ENCODE results near the gene MORN3.
"Not testable (repeated sequence)": the region's sequence is repeated elsewhere in the genome, so short reads cannot be mapped to it uniquely, and the experiment has no call there.

Gene MORN3

DNA sequence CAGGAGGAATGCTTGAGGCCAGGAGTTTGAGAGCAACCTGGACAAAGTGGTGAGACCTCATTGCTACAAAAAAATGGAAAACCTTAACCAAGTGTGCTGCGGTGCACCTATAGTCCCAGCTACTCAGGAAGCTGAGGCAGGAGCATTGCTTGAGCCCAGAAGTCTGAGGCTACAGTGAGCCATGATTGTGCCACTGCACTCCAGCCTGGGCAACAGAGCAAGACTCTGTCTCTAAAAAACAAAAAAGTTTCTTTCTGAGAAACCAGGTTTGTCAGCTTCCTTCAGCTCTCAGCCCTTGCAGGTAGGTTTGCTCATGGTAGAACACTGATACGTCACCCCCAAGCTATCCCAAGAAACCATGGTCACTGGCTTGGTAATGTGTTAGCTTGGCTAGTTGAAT is 20.0 kb upstream of the MORN3 start:
- no peak for DNase-seq

DNA sequence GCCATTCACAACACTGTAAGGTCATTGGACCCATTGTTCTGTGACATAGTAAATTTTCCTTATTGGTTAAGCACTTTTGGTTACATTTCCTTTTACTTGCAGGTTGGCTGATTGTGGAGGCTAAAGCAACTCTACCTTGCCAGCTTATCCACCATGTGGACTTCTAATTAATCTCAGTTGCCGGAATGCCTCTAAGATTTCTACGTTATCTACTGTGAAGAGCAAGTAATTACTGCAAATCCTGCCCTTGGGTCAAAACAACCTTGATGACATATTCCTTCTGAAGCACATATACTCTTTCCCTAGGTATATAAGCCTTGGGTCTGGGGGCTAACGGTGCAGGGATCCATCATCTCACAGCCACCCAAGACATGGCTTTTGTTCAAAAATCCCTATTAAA is 19.5 kb upstream of the MORN3 start:
- no peak for DNase-seq

DNA sequence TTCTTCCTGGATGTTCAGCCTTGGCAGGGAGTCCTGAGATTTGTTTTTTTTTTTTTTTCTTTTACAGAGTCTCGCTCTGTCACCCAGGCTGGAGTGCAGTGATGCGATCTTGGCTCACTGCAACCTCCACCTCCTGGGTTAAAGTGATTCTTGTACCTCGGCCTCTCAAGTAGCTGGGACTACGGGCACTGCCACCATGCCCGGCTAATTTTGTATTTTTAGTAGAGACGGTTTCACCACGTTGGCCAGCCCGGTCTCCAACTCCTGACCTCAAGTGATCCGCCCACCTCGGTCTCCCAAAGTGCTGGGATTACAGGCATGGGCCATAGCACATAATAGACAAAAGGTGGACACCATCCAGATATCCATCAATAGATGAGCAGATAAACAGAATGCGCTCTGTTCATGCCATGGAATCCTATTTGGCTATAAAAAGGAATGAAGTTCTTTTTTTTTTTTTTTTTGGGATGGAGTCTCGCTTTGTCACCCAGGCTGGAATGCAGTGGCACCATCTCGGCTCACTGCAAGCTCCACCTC is 10.3 kb upstream of the MORN3 start:
- not testable (repeated sequence) for DNase-seq

DNA sequence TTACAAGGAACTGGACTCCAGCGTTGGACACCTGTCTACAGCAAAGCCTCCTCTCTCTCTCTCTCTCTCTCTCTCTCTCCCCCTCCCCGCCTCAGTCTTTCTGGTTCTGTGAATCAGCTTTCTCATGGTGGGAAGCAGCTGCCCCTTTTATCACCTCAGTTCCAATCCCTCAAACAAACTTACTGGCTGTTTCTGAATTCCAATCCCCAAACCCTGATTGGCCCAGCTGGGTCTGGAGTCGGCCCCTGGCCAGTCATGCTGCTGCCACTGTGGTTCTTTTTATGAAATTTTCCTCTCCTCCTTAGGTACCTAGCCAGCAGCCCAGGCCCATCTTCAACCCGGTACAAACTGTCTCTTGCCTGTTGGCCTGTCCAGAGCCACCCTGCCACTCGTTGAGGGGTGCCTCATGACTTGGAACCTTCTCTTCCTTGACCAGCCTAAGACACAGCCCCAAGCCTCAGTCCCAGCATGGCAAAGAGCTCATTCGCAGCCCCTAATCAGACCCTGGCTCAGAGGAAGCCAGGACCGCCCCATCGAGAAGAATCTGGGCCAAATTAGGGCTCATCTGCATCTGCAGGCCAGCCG is 9.4 kb upstream of the MORN3 start:
- no peak for DNase-seq

DNA sequence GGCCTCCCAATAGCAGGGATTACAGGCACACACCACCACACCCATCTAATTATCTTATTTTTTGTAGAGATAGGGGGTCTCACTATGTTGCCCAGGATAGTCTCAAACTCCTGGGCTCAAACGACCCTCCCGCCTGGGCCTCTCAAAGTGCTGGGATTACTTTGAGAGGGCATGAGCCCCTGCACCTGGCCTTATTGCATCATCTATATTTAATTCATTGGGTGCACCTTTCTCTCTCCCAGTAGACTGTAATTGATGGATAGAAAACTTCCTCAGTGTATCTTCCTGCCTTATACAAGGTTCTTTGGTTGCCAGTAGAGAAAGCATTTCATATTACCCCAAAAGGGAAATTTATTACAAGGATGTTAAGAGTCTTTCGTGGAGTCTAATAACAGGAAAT is 8.9 kb upstream of the MORN3 start:
- no peak for DNase-seq

DNA sequence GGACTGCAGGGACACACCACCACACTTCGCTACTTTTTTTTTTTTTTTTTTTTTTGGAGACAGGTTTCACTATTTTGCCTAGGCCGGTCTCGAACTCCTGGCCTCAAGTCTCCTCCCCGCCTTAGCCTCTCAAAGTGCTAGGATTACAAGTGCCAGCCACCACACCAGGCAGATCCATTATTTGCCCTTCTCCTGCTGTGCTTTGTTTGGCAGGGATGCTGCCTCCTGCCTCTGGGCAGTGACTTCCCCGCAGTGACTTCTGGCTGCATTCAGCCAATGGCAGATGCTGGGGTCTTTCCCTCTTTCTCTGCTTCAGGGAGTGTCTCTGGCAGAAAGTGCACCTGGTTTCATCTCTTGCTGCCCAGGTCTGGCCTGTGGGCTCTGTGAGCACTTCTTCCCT is 6.7 kb upstream of the MORN3 start:
- DNase-seq = no peak

DNA sequence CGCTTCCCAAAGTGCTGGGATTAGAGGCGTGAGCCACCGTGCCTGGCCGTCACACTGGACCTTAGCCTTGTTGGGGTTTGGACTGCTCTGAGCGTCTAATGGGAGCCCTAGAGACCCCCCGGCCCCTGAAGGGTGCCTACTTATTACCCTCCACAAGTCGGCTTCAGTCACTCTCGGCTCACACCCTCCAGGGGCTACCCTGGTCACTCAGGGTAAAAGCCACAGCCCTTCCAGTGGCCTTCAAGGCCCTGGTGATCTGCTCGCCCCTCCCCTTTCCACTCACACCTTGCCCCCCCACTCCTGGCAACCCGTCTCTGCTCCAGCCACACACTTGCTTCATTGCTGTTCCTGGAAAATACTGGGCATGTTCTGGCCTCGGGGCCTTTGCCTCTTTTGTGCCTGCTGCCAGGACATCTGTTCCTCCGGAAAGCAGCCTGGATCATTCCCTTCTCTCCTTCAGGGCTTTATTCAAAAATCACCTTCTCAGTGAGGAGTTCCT is 3.6 kb upstream of the MORN3 start:
- no peak for DNase-seq

DNA sequence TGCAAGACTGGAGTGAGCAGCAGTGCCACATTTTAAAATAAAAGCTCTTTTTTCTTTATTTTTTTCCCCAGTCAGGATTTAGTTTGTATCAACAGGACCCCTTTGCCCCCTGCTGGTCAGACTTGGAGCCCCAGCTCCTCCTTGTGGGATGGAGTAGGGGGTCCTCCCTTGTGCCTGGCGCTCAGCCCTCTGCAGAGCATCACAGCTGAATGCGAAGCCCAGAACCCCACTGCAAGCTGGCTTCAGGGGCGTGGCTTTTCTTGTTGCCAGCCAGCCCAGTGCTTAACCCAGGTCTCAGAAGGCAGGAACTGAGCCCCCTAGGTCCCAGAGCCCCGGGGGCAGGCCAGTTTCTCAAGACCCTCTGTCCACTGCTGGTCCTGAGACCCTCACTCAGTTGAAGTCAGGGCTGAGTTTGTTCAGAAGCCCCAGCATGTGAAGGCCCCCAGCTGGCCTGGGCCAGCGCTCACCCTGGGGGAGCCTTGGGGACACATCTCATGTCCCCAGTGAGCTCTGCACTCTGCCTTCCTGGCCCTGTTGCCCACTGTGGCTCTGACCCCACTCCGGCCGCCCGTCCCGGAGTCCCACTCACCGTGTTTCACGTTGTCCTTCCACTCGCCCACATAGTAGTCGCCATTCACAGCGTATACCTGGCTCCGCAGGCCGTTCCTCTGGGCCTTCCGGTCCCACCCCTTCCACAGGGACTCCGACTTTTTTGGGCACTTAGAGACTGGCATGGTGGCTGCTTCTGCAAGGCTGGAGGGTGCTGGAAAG is 519 bp downstream of the MORN3 start:
- DNase-seq = peak; percentile 22

DNA sequence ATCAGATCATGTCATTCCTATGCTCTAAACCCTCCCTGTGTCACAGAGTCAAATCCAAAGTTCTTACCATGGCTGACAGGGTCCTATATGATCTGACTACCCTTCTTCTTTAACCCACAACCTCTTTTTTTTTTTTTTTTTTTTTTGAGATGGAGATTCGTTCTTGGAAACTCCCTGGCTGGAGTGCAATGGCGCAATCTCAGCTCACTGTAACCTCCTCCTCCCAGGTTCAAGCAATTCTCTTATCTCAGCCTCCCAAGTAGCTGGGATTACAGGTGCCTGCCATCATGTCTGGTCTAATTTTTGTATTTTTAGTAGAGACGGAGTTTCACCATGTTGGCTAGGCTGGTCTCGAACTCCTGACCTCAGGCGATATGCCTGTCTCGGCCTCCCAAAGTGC is 2.6 kb downstream of the MORN3 start:
- DNase-seq = peak; percentile 29

DNA sequence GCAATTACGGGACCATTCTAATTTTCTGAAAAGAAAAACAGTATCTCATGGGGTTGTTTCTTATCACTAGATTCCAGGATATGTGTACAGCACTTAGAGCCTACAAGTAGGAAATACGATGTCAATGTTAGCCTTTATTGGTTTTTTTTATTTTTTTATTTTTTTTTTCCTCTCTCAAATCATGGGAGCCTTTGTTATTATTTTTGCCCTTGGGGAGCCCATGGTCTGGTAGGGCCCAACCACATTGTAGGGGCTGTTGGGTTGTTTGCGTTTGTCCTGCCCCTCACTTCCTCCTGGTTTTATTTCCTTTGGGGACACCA is 5.9 kb downstream of the MORN3 start:
- no peak for DNase-seq

DNA sequence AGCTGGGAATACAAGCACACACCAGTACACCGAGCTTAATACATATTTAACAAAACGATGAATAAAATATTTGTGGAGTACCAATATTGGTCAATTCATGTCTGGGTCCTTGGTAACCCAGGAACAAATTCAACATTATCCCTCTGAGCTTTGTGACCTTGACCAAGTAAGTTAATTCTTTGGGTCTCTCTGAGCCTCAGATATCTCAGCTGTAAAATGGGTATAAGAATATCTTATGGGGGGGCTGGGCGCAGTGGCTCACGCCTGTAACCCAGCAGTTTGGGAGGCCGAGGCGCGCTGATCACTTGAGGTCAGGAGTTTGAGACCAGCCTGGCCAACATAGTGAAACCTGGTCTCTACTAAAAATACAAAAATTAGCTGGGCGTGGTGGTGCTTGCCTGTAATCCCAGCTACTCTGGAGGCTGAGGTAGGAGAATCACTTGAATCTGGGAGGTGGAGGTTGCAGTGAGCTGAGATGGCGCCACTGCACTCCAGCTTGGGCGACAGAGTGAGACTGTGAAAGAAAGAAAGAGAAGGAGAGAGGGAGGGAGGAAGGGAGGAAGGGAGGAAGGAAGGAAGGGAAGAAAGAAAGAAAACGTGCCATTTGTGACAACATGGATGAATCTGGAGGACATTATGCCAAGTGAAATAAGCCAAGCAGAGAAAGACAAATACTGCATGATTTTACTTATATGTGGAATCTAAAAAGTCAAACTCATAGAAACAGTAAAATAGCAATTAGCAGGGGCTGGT is 7.9 kb downstream of the MORN3 start:
- DNase-seq = not testable (repeated sequence)

DNA sequence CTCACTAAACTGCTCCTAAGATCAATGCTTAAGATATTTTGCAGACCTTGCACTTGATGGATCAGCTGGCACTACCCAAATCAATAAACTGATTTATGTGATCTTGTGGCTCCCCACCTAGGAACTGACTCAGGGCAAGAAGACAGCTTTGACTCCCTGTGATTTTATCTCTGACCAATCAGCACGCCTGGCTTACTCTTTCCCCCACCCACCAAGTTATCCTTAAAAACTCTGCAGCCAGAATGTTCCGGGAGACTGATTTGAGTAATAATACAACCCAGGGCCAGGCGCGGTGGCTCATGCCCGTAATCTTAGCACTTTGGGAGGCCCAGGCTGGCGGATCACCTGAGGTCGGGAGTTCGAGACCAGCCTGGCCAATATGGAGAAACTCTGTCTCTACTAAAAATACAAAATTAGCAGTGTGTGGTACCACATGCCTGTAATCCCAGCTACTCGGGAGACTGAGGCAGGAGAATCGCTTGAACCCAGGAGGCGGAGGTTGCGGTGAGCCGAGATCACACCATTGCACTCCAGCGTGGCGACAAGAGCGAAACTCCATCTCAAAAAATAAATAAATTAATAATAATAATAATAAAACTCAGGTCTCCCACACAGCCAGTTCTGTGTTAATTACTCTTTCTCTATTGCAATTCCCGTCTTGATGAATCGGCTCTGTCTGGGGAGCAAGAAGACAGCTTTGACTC is 12.0 kb downstream of the MORN3 start:
- no peak for DNase-seq

DNA sequence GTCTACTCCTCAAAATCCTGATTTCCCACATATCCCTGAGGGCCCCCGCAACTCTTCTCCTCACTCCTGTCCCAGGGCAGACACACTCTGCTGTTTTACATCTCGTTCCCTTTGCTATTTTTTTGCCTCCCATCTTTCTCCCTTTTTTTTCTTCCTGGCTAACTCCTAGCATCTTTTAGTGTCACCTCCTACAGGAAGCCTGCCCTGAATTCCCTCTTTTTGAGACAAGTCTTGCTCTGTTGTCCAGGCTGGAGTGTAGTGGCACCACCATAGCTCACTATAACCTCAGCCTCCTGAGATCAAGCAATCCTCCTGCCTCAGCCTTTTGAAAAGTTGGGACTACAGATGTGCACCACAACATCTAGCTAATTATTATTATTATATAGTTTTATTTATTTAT is 13.3 kb downstream of the MORN3 start:
- DNase-seq = no peak

DNA sequence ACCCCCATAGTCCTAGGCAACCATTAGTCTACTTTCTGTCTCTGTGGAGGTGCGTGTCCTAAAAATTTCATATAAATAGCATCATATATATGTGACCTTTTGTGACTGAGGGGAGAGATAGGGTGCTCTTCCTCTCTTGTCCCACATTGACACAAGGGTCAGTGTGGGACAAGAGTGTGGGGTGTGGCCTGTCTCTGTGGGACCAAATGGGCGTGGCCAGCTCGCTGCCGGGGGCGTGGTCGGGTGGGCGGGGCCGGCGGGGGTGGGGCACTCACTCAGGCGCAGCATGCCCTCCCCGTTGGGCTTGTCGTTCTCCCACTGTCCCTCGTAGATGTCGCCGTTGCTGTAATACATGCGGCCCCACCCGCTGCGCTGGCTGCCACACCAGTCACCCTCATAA is 15.5 kb downstream of the MORN3 start:
- DNase-seq = no peak

DNA sequence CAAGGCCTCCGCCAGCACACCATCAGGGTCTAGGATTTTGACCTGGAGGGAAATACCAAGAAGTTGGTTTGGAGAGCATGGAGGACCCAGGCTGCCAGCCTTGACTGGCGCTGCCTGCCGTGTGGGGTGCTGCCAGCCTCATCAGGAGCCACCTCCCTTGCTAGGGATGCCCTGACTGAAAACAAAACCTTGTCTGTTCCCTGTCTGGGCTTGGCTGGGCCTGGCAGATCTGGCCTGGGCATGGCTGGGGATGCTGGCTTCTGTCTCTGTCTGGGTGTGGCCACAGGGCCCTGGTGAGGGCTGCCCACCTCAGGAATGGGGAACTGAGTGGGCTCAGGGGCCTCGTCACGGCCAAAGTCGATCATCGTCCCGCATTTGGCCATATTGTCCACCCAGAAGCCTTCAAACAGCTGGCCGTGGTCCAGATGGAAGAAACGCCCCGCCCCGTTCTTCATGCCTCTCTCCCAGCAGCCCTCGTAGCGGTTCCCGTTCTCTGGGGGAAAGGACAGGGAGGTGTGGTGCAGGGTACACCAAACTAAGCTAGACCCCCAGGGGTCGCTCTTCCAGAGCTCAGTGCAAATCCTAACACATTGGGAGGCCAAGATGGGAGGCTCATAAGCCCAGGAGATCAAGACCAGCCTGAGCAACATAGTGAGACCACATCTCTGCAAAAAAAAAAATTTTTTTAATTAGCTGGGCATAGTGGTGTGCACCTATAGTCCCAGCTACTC is 16.5 kb downstream of the MORN3 start:
- DNase-seq = no peak

DNA sequence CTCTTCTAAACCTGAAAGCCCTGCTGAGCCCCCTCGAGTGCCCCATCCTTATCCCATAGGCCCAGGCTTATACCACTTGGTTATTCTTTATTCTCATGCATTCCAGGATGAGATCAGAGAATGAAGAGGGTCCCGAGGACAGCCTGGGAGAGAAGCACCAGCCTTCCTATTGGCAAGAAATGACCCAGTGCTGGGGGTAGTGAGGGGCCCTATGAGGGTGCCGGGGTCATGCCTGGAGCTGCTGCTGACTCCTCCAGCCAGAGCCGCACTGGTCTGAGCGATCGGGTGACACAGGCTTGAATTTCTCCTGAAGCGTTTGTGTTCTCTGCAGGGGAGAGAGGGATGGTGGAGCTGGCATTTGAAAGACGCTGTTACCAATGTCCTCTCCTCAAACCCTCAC is 18.1 kb downstream of the MORN3 start:
- DNase-seq = no peak

DNA sequence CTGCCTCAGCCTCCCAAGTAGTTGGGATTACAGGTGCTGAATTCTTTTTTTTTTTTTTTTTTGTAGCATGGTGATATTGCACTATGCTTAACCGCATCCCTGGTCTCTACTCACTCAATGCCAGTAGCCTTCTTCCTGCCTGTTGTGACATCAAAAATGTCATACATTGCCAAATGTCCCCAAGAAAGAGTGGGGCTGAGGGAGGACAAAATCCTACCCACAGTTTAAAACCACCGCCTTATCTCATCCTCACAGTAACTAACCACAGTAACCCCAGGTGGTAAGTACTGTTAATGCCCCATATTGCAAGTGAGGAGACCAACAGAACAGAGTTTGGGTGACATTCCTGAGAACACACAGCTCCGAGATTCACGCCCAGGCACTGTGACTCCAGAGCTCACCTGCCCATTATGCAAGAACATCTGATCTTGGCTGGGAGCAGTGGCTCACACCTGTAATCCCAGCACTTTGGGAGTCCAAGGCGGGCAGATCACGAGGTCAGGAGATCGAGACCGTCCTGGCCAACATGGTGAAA is 19.6 kb downstream of the MORN3 start:
- DNase-seq = peak; percentile 76

DNA sequence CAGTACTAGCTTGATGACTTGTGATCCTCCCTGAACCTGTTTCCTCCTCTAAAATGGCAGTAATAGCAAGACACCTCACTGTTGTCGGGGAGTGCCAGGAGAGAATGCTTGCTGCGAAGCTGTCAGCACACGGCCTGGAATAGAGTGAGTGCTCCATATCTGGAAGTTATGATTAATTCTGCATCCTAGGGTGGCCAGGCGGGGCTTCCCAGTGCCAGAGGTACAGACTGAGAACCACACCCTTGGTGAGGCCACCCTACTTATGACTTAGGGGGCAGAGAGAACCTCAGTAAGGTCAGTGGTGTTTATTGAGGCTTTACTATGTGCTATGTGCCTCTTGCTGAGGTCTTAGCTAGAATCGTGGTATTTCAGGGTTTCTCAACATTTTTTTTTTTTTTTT is 20.1 kb downstream of the MORN3 start:
- peak; percentile 41 for DNase-seq

DNA sequence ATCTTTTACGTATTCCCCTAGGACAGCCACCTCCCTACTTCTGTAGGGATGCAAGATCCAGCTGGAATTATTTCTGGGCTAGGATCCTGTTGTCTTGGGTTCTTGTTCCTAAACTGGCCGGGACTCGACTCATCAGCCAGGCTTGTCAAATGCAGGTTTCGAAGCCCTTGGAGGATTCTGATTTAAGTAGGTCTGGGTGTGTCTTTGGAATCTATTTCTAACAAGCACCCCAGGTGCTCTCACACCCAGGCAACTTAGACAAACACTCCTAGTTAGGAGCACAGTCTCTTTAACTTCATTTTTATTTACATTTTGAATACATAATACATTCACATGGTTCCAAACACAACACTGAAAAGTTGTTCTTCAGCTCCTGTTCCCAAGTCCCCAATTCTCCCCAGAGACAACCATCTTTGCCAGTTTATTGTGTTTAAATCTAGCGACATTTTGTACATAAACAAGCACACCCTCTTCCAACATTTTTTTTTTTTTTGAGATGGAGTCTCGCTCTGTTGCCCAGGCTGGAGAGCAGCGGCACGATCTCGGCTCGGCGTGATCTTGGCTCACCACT is 20.9 kb downstream of the MORN3 start:
- no peak for DNase-seq

DNA sequence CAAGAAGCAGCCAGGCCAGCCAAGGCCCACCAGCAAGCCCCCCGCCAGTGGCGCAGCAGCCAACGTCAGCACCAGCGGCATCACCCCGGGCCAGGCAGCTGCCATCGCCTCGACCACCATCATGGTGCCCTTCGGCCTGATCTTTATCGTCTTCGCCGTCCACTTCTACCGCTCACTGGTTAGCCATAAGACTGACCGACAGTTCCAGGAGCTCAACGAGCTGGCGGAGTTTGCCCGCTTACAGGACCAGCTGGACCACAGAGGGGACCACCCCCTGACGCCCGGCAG is 28.2 kb downstream of the MORN3 start:
- DNase-seq = no peak

DNA sequence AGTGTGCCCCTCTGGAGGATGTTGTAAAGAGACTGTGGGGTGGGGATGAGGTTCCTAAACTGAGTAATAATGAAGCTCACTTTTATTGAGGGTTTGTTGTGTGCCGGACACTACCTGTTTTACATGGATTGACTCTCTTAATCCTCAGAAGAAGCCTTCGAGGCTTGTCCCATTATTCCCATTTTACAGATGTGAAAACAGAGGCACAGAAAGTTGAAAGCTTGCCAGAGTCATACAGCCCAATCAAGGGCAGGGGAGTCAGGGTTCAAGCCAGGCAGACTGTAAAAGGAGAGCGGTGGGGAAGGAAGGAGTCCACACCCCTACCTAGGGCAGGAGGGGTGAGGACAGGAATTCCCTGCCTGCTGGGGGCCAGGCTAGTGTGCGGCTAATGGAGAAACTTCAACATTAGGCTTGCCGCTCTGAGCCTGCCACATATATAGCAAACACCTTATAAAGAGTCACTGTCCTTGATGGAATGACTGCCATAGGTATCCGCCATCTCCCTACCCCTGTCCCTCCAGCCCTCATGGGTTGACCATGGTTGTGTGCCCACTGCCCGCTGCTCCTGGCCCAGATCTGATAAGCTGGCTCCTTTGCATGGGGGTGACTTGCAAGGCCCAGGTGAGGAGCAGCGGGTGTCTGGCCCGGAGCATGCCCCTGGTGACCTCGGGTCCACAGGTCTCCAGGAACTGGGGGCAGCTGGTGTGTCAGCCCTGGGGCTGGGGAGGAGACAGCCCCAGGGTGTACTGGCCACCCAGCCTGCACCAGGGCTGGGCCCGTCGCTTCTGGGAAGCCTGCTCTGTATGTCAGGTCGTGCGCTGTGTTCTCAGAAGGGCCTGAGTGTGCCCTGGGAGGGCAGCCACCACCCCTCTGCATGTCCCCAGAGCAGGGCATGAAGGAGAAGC is 30.9 kb downstream of the MORN3 start:
- no peak for DNase-seq
